ENCODE data around the gene SH3GLB1.

DNA sequence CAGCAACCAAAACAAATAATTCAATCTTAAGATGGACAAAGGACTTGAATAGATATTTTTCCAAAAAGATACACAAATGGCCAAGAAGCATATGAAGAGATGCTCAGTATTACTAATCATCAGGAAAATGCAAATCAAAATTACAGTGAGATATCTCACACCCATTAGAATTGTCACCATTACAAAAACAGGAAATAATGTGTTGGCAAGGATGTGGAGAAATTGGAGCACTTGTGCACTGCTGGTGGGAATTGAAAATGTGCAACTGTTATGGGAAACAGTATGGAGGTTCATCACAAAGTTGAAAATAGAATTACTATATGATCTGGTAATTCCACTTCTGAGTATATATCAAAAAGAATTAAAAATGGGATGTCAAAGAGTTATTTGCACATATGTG, 83.2 kb downstream of the SH3GLB1 start:
- TF ChIP-seq, protein P1, sequence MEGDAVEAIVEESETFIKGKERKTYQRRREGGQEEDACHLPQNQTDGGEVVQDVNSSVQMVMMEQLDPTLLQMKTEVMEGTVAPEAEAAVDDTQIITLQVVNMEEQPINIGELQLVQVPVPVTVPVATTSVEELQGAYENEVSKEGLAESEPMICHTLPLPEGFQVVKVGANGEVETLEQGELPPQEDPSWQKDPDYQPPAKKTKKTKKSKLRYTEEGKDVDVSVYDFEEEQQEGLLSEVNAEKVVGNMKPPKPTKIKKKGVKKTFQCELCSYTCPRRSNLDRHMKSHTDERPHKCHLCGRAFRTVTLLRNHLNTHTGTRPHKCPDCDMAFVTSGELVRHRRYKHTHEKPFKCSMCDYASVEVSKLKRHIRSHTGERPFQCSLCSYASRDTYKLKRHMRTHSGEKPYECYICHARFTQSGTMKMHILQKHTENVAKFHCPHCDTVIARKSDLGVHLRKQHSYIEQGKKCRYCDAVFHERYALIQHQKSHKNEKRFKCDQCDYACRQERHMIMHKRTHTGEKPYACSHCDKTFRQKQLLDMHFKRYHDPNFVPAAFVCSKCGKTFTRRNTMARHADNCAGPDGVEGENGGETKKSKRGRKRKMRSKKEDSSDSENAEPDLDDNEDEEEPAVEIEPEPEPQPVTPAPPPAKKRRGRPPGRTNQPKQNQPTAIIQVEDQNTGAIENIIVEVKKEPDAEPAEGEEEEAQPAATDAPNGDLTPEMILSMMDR (conservative IDR thresholded peaks at IDR 0.05 in 1 of 2, IDR thresholded peaks at IDR 0.05 in 1 of 2; ENCODE audit: low read depth in 1 of 2, low read length in 2 of 2) = no peak
- TF ChIP-seq EZH2 (IDR thresholded peaks at IDR 0.05; ENCODE audit: low read length, missing control alignments) = no peak
